Left lung (tissue), 10 donors: ENCODE measurements around the gene SAMD14. TPM values are rescaled to one million over a fixed set of nuclear protein-coding genes. Genes with fewer than 3 reads are reported as not detected.
A peak's percentile ranks its signal among the peaks of the same experiment; 100 is the strongest.

ENCODE experiments used
- ATAC-seq: fragments of 200-7000 bp; cut with Tn5 transposase; one replicate; pipeline ENCODE4 v1.9.1; 2020; ENCODE audit warnings: moderate library complexity
- DNase-seq, 4 donors: peaks; one replicate each; pipeline ENCODE4 v3.0.0-alpha.2; 2013 to 2020
- H3K27ac ChIP-seq, 2 donors: fragments of 200-600 bp; sonication (generic) in 1 of 2; one replicate each; pipeline versions ENCODE4 v1.5.0 to v1.8.0; 2020 to 2021
- H3K27me3 ChIP-seq, 2 donors: fragments of 200-600 bp; sonication (generic) in 1 of 2; one replicate each; pipeline versions ENCODE4 v1.5.0 to v1.8.0; 2020 to 2021
- H3K36me3 ChIP-seq, 2 donors: fragments of 200-600 bp; sonication (generic) in 1 of 2; one replicate each; pipeline versions ENCODE4 v1.5.0 to v1.8.0; 2020 to 2021
- H3K4me1 ChIP-seq, 2 donors: fragments of 200-600 bp; one replicate each; pipeline ENCODE4 v1.8.0; 2021
- H3K4me3 ChIP-seq, 2 donors: fragments of 200-600 bp; sonication (generic) in 1 of 2; one replicate each; pipeline versions ENCODE4 v1.5.0 to v1.8.0; 2020 to 2021; ENCODE audit warnings: mild to moderate bottlenecking in 1 of 2
- H3K9me3 ChIP-seq, 2 donors: fragments of 200-600 bp; sonication (generic) in 1 of 2; one replicate each; pipeline versions ENCODE4 v1.5.0 to v1.8.0; 2020 to 2021
- CTCF ChIP-seq, 2 donors: fragments of 200-600 bp; sonication (generic) in 1 of 2; IDR thresholded peaks; one replicate each; pipeline versions ENCODE4 v1.5.0 to v1.8.0; 2021; ENCODE audit warnings: antibody characterized with exemption in 2 of 2
- intact Hi-C, 2 donors: fragments of 100-400 bp; cut with DNase I; formaldehyde crosslinking; loops; one replicate each; pipeline versions ENCODE4 v1.11.2 to v1.14.2; 2022
- polyA plus RNA-seq, 6 donors: library from polyadenylated mRNA; unstranded; fragments of 120-200 nt; gene quantifications; one replicate each; pipeline ENCODE4 v1.2.1, GENCODE V29; 2013; ENCODE audit not compliant: insufficient read length in 6 of 6
- total RNA-seq, 2 donors: library from RNA; stranded (reverse); fragmentation: NEBNext Ultra II Directional; extraction: Animal tissue kit (Norgen Biotek cat#: 25700); gene quantifications; one replicate each; pipeline ENCODE4 v1.2.1, GENCODE V29; 2021
- donor health status: DM: no; HTN: yes; CAD: no.
- donor health status: DM: no; HTN: no; CAD: no.

Gene SAMD14
- total and polyA plus RNA-seq, 8 donors, result 8.4 to 21.6 (median 15.8) TPM

GRCh38 chr17:50139950-50140885 lies 10.3 kb upstream of the SAMD14 start:
- peaks cover 14 to 63% of the 10 kb centered on the region in 2 donors for H3K4me1 ChIP-seq
- intact Hi-C loops, result no loop called here
- no peaks in the 10 kb centered on the region for H3K27me3 ChIP-seq
- H3K27ac ChIP-seq, result peak overlapping the region; percentile 19 to 50
- peak overlapping the region in 1 of 2 donors; percentile 4 for H3K4me3 ChIP-seq
- ATAC-seq (peak; percentile 92), DNase-seq (peak in 3 of 4 donors; percentile 76 to 96 (median 82))
- H3K9me3 ChIP-seq, result no peaks in the 10 kb centered on the region
- peak; percentile 97 to 98 for TF ChIP-seq CTCF (IDR thresholded peaks at IDR 0.05)
- H3K36me3 ChIP-seq, result peaks cover 0 to 100% of the 10 kb centered on the region in 2 donors

- TF ChIP-seq CTCF (IDR thresholded peaks at IDR 0.05), result no peak
- H3K27ac ChIP-seq, result peak overlapping the region in 1 of 2 donors; percentile 50
- ATAC-seq (no peak), DNase-seq (no peak)
- intact Hi-C loops, result no loop called here
- no peaks in the 10 kb centered on the region for H3K27me3 ChIP-seq
- no peak overlapping the region for H3K4me3 ChIP-seq
- no peaks in the 10 kb centered on the region for H3K9me3 ChIP-seq
- peaks cover 14 to 55% of the 10 kb centered on the region in 2 donors for H3K4me1 ChIP-seq
- peaks cover 0 to 100% of the 10 kb centered on the region in 2 donors for H3K36me3 ChIP-seq
These were observed 9.3 kb upstream of the SAMD14 start for GRCh38 chr17:50139185-50139783.

GRCh38 chr17:50137042-50137441 lies 7.1 kb upstream of the SAMD14 start:
- no peak overlapping the region for H3K27ac ChIP-seq
- peaks cover 8 to 45% of the 10 kb centered on the region in 2 donors for H3K4me1 ChIP-seq
- H3K36me3 ChIP-seq, result peaks cover 0 to 82% of the 10 kb centered on the region in 2 donors
- no peaks in the 10 kb centered on the region for H3K9me3 ChIP-seq
- TF ChIP-seq CTCF (IDR thresholded peaks at IDR 0.05), result no peak
- intact Hi-C loops, result no loop called here
- no peak overlapping the region for H3K4me3 ChIP-seq
- no peak for ATAC-seq
- no peak for DNase-seq
- no peaks in the 10 kb centered on the region for H3K27me3 ChIP-seq

GRCh38 chr17:50136096-50136687 lies 6.2 kb upstream of the SAMD14 start:
- peaks cover 0 to 74% of the 10 kb centered on the region in 2 donors for H3K36me3 ChIP-seq

More at GRCh38 chr17:50136096-50136687, 6.2 kb upstream of the SAMD14 start:
- Histone ChIP-seq H3K4me3 (no peak overlapping the region), H3K4me1 (peaks cover 8 to 36% of the 10 kb centered on the region in 2 donors), H3K27me3 (peaks cover 0 to under 1% of the 10 kb centered on the region in 2 donors), H3K9me3 (no peaks in the 10 kb centered on the region), H3K27ac (no peak overlapping the region)
- no peak for ATAC-seq
- DNase-seq, result peak in 1 of 4 donors; percentile 69
- TF ChIP-seq CTCF (IDR thresholded peaks at IDR 0.05), result no peak
- intact Hi-C loops, result no loop called here
